ENCODE results near the gene CACNB4.

Gene CACNB4

GRCh38 chr2:152099367-152100050, 665 bp upstream of the CACNB4 start:
- Histone ChIP-seq H3K9ac (ENCODE audit: low read depth, low read length, poor library complexity, severe bottlenecking) (peak overlapping the region; percentile 69), H3K4me2 (ENCODE audit: low read depth, low read length, poor library complexity, severe bottlenecking) (peak overlapping the region; percentile 77), H3K4me3 (ENCODE audit: low read length, poor library complexity, severe bottlenecking) (peak overlapping the region; percentile 80), H3F3A (ENCODE audit: low read depth) (no peaks in the 10 kb centered on the region), H3K9me2 (replicated peaks; ENCODE audit: low read depth, low read length) (no peaks in the 10 kb centered on the region), H4K20me1 (ENCODE audit: insufficient read depth, low read length, poor library complexity, severe bottlenecking) (no peaks in the 10 kb centered on the region), H3K79me2 (ENCODE audit: insufficient read depth, low read length) (no peaks in the 10 kb centered on the region), H3K36me3 (ENCODE audit: insufficient read depth, low read length) (no peaks in the 10 kb centered on the region), H3K9me3 (ENCODE audit: insufficient read depth, low read depth, low read length) (no peaks in the 10 kb centered on the region), H3K4me1 (ENCODE audit: insufficient read depth, low read length, poor library complexity, severe bottlenecking) (no peaks in the 10 kb centered on the region), H2AFZ (ENCODE audit: low read length) (peak overlapping the region; percentile 95), H3K27me3 (ENCODE audit: insufficient read depth, low read length, poor library complexity, severe bottlenecking) (no peaks in the 10 kb centered on the region)
- no peak for TF ChIP-seq EZH2phosphoT487 (IDR thresholded peaks at IDR 0.05; ENCODE audit: borderline replicate concordance)
- TF ChIP-seq CTCF (conservative IDR thresholded peaks at IDR 0.05; ENCODE audit: low read length), result no peak

DNA sequence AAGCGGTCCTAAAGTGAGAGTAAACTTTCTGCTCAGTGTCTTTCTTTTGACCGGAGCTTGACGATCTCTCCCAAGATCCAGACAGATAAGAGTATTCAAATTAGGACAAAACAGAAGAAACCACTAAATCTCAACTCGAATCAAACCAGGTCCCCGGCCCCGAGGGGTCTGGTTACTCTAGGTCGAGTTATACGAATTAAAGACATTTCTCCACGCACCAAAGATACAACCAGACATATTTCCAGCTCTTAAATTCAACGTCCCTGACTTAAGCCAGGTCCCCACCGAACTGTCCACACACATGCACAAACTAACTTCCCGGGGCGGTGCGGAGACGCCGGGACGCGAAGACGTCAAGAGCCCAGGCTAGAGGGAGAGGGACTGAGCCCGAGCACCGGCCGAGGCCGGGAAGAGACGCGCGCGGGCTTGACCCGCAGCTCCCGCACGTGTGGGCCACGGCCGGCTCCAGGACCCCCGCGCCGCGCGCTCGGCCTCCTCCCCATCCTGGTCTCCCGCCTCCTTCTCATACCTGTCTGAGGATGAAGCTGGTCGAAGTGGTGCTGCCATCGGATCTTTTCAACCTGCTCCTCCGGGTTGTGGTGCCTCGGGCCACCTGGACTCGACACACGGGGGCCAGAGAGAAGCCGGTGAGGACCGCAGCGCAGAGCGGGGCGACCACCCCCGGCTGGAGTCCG, 896 bp downstream of the CACNB4 start:
- Histone ChIP-seq H3K9me2 (replicated peaks; ENCODE audit: low read depth, low read length) (no peaks in the 10 kb centered on the region), H3K4me1 (ENCODE audit: insufficient read depth, low read length, poor library complexity, severe bottlenecking) (no peaks in the 10 kb centered on the region), H3K9me3 (ENCODE audit: insufficient read depth, low read depth, low read length) (no peaks in the 10 kb centered on the region), H3K4me2 (ENCODE audit: low read depth, low read length, poor library complexity, severe bottlenecking) (no peak overlapping the region), H3K27me3 (ENCODE audit: insufficient read depth, low read length, poor library complexity, severe bottlenecking) (no peaks in the 10 kb centered on the region), H3K4me3 (ENCODE audit: low read length, poor library complexity, severe bottlenecking) (no peak overlapping the region), H3K9ac (ENCODE audit: low read depth, low read length, poor library complexity, severe bottlenecking) (no peak overlapping the region), H2AFZ (ENCODE audit: low read length) (no peak overlapping the region), H3F3A (ENCODE audit: low read depth) (no peaks in the 10 kb centered on the region), H4K20me1 (ENCODE audit: insufficient read depth, low read length, poor library complexity, severe bottlenecking) (no peaks in the 10 kb centered on the region), H3K36me3 (ENCODE audit: insufficient read depth, low read length) (no peaks in the 10 kb centered on the region), H3K79me2 (ENCODE audit: insufficient read depth, low read length) (no peaks in the 10 kb centered on the region)
- TF ChIP-seq EZH2phosphoT487 (IDR thresholded peaks at IDR 0.05; ENCODE audit: borderline replicate concordance) (no peak), CTCF (conservative IDR thresholded peaks at IDR 0.05; ENCODE audit: low read length) (no peak)

GRCh38 chr2:152097290-152097800, 1.5 kb downstream of the CACNB4 start:
- Histone ChIP-seq H3K4me2 (ENCODE audit: low read depth, low read length, poor library complexity, severe bottlenecking) (no peak overlapping the region), H3K9me3 (ENCODE audit: insufficient read depth, low read depth, low read length) (no peaks in the 10 kb centered on the region), H3K4me1 (ENCODE audit: insufficient read depth, low read length, poor library complexity, severe bottlenecking) (no peaks in the 10 kb centered on the region), H3K9me2 (replicated peaks; ENCODE audit: low read depth, low read length) (no peaks in the 10 kb centered on the region), H3K27me3 (ENCODE audit: insufficient read depth, low read length, poor library complexity, severe bottlenecking) (no peaks in the 10 kb centered on the region), H3F3A (ENCODE audit: low read depth) (no peaks in the 10 kb centered on the region), H3K9ac (ENCODE audit: low read depth, low read length, poor library complexity, severe bottlenecking) (no peak overlapping the region), H3K79me2 (ENCODE audit: insufficient read depth, low read length) (no peaks in the 10 kb centered on the region), H2AFZ (ENCODE audit: low read length) (no peak overlapping the region), H3K36me3 (ENCODE audit: insufficient read depth, low read length) (no peaks in the 10 kb centered on the region), H3K4me3 (ENCODE audit: low read length, poor library complexity, severe bottlenecking) (no peak overlapping the region), H4K20me1 (ENCODE audit: insufficient read depth, low read length, poor library complexity, severe bottlenecking) (no peaks in the 10 kb centered on the region)
- TF ChIP-seq CTCF (conservative IDR thresholded peaks at IDR 0.05; ENCODE audit: low read length) (no peak), EZH2phosphoT487 (IDR thresholded peaks at IDR 0.05; ENCODE audit: borderline replicate concordance) (no peak)

Measured in Loucy (cell line).